ENCODE results near the gene SART3.

Gene SART3

GRCh38 chr12:108484845-108485244 is 76.1 kb downstream of the SART3 start:
- DNase-seq, result no peak

- DNase-seq, result no peak
Observed at GRCh38 chr12:108484431-108484830, 76.5 kb downstream of the SART3 start.

GRCh38 chr12:108483213-108484059 is 77.5 kb downstream of the SART3 start:
- DNase-seq, result no peak

GRCh38 chr12:108482717-108483212 is 78.2 kb downstream of the SART3 start:
- no peak for DNase-seq

GRCh38 chr12:108479364-108480070 is 81.5 kb downstream of the SART3 start:
- DNase-seq, result no peak

GRCh38 chr12:108478611-108479206 is 82.3 kb downstream of the SART3 start:
- DNase-seq, result no peak

GRCh38 chr12:108477881-108478259 is 83.1 kb downstream of the SART3 start:
- no peak for DNase-seq

GRCh38 chr12:108477055-108477880 is 83.7 kb downstream of the SART3 start:
- no peak for DNase-seq

DNA sequence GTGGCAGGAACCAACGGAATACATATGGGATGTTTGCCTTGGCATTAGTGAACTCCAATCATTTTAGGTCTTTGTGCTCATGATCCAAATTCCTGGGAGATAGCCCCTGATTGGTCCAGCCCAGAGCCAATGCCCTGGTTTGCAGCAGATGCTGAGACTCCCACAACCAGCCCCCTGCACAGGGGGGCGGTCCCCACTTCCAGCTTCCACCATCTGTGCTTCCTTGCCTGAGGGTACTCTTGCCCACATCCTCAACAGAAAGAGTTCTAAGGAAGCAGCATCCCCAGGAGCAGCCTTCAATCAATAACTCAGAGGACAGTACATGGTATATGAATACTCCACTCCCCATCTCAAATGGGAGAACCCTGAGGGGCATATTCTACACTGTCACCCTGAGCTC is 85.6 kb downstream of the SART3 start:
- no peak for DNase-seq

GRCh38 chr12:108473400-108474055 is 87.4 kb downstream of the SART3 start:
- no peak for DNase-seq
